HG03521 (cell line): ENCODE measurements around the gene LYPD6B.
"Not testable (repeated sequence)": the region's sequence is repeated elsewhere in the genome, so short reads cannot be mapped to it uniquely, and the experiment has no call there.

ENCODE experiments used
- ATAC-seq: cut with Tn5 transposase; IDR thresholded peaks from one replicate; pipeline ENCODE4 v1.9.1; 2021; ENCODE audit warnings: mild to moderate bottlenecking, moderate library complexity; ENCODE audit not compliant: unreplicated experiment

The LYPD6B gene

DNA sequence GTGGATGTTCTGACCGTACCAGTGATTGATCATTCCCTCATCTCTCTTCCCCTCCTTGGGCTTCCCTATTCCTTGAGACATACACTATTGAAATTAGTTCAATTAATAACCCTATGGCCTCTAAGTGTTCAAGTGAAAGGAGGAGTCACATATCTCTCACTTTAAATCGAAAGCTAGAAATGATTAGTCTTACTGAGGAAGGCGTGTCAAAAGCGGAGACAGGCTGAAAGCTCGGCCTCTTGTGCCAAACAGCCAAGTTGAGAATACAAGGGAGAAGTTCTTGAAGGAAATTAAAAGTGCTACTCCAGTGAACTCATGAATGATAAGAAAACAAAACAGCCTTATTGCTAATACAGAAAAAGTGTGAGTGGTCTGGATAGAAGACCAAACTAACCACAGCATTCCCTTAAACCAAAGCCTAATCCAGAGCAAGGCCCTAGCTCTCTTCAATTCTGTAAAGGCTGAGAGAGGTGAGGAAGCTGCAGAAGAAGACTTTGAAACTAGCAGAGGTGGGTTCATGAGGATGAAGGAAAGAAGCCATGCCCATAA is 147.5 kb downstream of the LYPD6B start:
- no peak for ATAC-seq

DNA sequence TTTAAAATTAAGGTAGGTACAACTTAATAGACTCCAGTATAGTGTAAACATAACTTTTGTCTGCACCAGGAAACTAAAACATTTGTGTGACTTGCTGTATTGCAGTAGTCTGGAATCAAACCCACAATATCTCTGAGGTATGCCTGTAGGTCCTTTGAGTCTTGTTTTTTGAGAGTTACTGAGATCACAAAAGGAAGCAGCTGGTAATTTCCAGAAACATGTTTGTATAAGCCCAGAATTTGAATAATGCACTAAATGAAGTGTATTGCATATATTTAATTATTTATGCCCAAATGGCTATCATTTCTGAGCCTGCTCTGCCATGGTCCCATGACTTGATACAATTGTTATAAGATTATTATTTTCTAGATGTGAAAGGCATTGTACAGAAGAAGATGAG is 148.6 kb downstream of the LYPD6B start:
- ATAC-seq = no peak

DNA sequence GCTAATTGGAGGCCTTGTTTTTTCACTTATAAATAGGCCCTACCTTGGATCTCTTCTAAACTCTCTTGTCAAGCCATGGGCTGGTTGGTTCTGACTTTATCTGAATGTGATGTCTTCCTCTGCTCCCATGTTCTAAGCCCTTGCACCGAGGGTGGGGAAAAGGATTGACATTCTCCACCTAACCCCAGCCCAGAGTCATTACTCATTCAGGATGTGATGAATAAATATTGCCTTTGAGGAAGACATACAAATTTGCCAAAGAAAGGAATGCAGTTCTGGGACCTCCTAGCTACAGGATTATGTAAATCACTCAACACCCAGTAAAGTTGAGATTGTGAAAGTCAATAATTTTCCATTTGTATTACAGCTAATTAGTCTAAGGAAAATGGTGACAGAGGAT is 149.8 kb downstream of the LYPD6B start:
- no peak for ATAC-seq

DNA sequence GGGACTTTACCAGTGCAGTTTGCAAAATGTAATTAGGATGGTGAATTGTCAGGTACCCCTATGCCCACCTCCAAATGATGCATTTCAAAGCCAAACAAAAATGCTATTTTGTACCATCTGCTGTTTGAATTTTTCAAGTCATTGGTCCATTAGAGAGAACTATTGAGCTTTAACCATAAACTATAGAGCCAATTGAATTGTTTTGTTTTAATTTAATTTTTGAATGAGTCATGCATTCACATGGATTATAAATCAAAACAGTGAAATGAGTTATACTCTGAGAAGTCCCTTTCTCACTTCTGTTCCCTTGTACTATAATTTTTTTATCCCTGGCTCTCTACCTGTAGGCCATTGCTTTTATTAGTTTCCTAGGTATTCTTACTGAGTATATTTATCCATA is 151.3 kb downstream of the LYPD6B start:
- ATAC-seq = no peak

DNA sequence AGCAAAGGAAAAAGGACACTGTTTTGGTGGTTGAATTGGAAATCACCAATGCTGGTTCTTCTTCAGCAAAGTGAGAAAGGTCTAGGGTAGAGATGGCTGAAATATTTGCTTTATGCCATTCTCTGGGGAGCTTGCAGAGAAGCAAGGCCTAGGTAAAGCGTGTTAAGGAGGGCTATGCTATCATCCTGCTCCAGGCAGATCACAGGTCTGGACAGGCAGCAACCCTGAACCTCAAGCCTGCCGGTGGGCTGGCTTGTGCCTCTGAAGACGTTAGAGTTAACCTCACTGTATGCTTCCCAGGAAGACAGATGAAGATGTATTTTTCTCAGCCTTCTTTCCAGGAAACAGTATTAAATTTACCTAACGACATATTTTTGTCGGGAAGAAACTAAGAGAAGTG is 153.4 kb downstream of the LYPD6B start:
- ATAC-seq = no peak

DNA sequence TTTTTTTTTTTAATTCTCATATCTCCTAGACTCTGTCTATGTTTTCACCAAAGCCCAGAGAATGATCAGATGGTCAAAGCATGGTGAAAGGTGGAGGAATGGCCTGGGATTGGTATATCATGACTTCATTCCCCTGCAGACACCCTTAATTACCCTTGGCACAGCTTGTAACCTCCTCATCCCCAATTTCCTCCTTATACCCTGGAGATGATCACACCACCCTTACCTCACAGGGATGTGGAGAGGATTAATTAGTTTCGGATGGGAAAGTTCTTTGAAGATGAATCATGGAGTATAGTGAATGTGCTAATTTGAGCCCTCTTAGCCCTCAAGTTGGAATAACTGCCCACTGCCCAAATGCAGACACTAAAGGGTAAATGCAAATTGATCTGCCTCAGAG is 153.9 kb downstream of the LYPD6B start:
- ATAC-seq = no peak

DNA sequence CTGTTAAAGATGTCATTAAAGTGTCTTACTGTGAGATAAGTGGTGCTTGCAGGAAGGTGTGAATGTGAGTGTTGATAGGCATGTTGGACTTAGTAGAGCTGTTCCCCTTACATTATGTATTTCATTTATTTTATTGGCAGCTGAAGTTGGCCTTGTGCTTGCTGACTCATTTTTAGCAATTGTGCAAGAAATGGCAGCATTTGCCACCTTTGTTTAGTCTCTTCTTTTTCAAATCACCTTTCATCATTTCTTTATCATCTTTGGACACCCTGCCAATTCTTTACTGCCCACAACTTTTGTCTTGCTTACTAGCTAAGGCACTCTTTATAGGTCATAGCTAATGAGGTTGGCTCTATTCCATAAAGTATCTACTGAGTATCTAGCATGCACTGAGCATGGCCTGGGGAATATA is 161.6 kb downstream of the LYPD6B start:
- ATAC-seq = no peak

DNA sequence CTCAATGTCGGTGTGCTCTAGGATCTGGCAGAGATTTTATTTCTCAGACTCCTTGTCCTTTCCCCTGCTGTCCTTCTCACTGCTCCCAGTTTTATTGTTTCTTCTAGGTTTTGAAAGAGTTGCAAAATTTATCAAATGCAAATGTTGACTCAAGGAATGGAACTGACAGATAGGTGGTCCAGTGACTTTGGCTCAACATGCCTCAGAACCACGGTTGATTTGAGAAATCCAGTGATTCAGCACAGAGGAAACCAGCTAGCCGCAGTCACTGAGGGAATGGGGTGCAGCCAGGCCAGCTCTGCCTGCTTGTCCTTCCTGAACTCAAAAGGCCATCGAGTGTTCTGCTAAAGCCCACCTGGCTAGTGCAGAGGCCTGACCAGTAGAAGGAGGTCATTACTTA is 166.2 kb downstream of the LYPD6B start:
- ATAC-seq = no peak

DNA sequence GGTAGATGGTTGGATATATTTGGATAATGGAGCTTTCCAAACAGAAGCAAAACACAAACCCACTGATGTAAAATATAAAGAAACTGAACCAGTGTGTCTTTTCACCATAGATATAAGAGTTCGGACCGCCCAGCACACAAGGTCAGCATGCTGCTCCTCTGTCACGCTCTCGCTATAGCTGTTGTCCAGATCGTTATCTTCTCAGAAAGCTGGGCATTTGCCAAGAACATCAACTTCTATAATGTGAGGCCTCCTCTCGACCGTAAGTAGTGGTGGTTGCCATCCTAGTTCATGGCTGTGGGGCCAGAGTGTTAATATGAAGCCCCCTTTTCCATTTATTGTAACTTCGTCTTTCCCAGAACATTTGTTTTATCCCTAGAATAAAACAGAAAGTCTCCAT is 166.6 kb downstream of the LYPD6B start:
- ATAC-seq = no peak

DNA sequence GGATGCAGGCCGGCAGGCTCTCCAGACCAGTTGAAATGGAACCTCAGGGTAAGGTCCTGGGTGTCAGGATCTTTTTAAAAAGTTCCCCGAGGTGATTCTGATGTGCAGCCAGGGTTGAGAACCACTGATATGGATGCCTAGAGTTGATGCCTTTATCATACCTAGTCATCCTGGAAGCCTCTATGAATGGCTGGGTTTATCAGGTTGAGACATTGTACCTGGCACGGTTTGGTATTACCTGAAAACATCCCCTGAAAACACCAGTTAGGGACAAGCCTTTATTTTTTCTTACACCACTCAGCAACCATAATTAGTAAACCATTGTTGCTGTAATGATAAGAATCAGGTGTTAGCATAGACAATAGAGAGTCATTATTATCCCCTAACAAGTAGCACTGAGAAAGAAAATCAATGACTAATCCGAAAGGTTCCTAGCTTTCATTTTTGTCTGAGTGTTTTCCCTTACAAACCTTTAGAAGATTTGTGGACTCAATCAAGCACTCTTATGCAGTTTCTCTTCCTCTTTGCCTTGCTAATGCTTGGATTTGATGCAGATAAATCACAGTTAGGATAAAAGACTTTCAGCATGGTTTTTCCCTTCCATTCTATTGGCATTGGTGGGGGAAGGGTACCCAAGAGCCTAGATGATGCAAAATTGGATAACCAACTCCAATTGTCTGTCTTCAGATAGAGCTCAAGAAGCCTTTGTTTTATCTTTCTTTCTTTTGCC is 175.4 kb downstream of the LYPD6B start:
- no peak for ATAC-seq

DNA sequence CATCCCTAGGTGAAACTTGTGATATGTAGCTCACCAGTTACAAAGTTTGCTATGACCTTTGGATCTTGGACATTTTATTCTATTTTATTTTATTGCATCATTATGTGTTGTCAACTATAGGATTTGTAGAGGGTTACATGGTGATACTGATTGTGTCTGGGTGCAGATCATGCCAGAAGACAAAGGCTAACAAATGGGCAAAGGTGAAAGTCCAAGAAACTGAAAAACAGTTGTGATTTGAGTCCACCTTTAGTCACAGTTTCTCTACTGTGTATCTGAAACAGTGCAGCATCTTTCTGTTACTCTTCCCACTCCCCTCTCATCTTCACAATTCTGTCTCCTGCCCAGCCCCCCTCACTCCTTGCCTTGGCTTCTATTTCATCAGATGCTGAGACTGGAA is 180.0 kb downstream of the LYPD6B start:
- ATAC-seq = no peak

DNA sequence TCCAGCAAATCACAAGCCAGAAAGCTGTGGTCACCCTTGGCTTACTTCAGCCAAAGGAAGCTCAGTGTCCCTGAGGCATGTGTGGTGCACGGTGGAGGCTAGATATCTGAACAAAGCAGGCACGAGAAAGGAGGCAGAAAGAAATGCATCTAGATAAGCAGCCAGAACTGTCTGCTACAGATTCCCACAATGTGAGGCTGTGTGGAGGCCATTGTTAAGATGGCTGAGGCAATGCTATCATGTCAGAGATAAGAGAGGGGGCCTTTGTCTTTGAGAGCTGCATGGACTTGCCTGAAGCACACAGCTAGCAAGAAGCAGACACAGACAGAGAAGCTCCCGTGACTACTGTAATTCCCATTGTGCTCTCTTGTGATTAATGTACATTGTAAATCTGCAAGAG is 181.4 kb downstream of the LYPD6B start:
- ATAC-seq = no peak

DNA sequence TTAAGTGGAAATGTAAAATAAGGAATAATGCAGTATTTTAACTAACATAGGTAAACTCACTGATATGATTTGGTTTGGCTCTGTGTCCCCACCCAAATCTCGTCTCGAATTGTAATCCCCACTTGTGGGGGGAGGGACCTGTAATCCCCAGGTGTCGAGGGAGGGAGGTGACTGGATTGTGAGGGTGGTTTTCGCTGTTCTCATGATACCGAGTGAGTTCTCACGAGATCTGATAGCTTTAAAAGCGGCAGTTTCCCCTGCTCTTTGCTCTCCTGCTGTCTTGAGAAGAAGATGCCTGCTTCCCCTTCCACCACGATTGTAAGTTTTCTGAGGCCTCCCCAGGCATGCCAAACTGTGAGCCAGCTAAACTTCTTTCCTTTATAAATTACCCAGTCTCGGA is 182.5 kb downstream of the LYPD6B start:
- no peak for ATAC-seq

DNA sequence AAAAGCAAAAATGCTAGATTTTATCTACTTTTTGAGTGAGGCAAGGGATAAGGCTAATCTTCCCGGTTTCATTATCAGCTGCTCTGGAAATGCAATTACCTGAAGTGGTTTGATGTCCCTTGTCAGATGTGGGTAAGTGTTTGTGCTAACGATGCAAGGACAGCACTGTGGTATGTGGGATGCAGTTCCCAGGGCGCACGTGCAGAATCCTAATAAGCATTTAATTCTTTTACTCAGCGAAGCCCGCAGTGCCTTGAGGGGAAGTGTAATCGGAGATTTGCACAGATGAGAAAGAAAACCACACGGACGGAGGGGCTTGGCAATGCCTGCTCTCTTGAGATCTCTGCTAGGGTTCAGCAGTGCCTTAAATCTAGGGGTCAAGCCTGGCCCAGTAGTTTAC is 183.4 kb downstream of the LYPD6B start:
- ATAC-seq = no peak

DNA sequence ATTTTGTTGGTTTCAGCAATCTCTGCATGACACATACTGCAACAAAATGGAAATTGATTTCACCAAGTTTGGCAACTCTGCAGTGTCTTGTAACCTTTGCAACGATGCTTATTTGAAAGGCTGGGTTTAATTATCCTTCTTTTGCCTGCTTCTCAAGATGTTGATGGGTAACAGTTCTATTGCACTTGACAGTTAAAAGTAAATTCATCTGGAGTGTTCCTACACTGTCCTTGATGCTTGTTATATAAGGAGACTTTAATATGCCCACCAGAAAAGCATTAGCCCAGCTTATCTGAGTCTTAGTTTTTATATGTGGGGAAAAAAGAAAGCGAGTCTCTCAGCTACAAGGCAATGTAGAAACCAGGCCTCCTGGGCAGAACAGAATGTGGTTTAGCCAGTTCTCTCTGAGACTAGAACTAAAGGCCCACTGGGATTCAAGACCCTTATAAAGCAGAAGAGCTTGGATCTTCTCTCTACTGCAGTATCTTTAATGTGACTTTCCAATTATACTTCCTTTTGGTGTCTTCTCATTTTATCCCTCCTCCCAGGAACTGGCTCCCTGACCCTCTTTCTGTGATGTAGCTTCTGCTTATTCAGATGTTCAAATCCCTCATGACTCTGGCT is 185.1 kb downstream of the LYPD6B start:
- no peak for ATAC-seq

DNA sequence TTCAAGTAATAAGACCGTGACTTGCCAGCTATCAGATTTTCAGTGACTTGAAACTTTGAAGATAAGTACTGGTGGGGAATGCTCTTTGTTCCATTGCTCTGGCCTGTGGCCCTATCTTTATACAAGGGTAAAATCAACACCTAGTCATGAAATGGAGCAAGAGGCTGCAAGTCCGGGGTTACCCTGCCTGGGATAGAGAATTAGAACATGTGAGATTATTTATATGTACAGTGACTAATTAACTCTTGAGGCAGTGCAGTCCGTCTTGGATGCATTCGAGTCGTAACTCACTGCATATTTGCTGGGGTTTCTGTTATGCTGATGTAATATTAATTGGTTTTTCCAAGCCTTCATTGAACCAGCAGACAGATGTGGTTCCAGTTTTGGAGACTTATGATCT is 186.0 kb downstream of the LYPD6B start:
- no peak for ATAC-seq

DNA sequence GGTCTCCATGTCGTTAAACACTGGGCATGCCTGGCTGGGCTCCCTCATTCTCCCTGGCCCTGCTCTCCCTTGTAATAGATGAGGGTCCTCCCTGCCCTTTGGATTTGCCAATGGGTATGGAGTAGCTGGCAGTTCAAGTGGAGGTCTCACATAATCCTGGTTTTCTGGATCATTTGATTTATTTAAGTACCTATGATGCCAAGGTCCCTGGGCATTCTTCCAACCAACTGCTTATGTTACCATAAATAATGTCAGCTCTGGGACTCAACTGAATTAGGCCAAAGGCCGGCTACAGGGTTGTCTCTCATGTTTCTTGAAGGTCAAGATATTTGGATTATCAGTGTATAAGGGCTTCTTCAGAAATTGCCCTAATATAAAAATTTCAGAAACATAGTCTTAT is 186.9 kb downstream of the LYPD6B start:
- no peak for ATAC-seq

DNA sequence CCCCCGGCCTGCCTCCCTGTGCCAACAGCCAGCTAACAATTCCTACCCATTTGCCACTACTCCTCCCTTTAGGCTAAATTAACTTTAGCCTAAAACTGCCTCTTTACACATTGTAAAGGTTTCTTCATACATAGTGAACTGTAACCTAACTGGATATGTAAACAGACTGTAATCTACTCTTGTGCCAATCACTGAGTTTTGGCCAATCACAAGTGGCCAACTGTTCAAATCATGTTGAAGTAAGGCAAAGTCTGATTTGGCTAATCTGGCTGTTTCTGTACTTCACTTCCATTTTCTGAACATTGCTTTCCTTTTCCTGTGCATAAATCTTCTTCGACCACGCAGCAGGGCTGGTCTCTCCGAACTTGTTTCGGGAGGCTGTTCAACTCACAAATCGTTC is 188.3 kb downstream of the LYPD6B start:
- ATAC-seq = no peak

DNA sequence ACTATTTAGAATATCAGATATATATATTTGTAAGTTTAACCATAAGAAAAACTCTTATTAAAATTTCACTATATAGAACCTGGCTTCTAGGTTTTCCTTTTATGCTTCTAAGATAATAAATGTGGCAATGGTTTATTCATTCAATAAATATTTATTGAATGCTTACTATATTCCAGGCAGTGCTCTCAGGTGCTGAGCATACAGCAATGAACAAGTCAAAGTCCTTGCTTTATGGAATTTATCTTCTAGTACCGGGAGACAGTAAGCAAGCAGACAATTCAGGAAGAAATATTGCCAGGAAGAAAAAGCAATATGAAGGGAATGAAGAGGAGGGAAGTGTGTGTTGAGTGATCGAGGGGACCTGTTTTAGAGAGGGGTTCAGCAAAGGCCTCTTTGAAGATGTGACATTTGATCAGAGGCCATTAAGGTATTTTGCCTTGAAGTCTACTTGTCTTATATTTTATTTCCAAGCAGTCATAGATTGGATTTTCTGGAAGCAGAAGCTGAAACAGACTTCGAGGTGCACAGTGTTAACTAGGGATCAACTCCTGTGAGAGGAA is 197.4 kb downstream of the LYPD6B start:
- ATAC-seq = no peak

DNA sequence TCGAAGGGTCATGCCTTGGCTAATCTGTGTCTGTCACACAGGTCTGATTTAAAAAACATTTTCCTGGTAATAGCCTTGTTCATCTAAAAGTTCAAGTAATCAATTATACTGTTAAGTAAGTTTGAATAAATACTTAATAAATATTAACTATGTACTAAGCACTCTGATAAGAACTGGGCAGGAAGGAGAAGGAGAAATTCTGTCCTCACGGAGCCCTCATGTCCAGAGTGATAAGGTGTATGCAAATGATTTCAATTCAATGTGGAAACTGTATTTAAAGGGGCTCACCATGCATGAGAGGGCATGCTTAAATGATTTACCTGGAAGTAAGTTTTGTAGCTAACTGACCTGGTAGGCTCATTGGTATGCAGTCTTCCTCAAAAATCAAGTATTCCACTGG is 197.9 kb downstream of the LYPD6B start:
- no peak for ATAC-seq

DNA sequence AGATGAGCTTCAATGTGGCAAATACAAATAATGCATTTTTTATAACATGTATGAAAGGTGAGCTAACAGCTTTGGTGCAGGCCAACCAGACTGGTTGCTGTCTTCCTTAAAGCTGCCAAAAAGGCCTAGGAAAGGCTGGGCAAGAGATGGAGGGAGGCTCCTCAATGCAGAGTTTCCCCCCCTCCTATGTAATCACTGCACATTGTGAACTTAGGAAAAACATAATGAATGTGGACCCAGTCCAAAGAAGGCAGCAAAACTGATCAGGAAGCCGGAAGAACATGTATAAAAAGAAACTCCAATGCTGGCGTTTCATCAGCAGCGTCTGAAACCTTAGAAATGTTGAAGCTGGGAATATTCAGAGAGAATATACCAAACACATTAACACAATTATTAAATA is 207.7 kb downstream of the LYPD6B start:
- ATAC-seq = no peak

DNA sequence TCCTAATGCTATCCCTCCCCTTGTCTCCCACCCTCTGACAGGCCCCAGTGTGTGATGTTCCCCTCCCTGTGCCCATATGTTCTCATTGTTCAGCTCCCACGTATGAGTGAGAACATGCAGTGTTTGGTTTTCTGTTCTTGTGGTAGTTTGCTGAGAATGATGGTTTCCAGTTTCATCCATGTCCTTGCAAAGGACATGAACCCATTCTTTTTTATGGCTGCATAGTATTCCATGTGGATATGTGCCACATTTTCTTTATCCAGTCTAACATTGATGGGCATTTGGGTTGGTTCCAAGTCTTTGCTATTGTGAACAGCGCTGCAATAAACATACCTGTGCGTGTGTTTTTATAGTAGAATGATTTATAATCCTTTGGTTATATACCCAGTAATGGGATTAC is 212.9 kb downstream of the LYPD6B start:
- ATAC-seq = not testable (repeated sequence)
